ENCODE measurements around the gene GNG13.

DNA sequence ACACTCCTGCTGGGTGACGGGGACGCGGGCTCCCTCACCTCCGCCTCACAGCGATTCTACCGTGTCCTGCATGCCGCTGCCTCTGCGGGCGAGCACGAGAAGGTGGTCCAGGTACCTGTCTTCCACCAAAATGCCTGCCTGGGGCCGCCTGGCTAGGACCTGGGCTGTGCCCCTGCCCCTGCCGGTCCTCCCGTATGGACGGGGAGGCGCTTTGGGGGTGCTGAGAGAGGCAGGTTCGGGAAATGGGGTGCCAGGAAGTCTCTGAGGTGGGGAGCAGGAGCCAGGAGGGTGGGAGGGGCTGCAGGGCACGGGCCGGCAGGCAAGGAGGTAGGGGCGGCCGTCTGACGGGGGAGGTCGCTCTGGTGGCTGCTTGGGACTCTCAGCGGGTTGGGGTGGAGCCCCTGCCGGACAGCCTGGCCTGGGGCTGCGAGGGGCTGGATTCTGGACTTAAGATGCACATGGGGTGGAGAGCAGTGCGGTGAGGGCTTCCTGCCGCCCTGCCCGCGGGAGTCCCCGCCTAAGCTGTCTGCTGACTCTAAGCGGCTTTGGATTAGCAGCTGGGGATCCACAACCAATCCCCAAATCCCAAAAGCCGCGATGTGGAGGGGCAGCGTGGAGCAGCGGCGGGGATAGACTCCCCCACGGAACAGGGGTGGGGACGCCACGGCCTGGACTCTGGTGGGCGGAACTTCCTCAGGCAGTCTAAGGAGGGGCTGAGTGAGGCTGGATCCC lies 6.3 kb downstream of the GNG13 start:
- TF ChIP-seq, protein P1, sequence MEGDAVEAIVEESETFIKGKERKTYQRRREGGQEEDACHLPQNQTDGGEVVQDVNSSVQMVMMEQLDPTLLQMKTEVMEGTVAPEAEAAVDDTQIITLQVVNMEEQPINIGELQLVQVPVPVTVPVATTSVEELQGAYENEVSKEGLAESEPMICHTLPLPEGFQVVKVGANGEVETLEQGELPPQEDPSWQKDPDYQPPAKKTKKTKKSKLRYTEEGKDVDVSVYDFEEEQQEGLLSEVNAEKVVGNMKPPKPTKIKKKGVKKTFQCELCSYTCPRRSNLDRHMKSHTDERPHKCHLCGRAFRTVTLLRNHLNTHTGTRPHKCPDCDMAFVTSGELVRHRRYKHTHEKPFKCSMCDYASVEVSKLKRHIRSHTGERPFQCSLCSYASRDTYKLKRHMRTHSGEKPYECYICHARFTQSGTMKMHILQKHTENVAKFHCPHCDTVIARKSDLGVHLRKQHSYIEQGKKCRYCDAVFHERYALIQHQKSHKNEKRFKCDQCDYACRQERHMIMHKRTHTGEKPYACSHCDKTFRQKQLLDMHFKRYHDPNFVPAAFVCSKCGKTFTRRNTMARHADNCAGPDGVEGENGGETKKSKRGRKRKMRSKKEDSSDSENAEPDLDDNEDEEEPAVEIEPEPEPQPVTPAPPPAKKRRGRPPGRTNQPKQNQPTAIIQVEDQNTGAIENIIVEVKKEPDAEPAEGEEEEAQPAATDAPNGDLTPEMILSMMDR (conservative IDR thresholded peaks at IDR 0.05; ENCODE audit: low read depth, low read length), result no peak
- TF ChIP-seq EZH2 (IDR thresholded peaks at IDR 0.05; ENCODE audit: borderline replicate concordance, low read depth, low read length, poor library complexity, severe bottlenecking), result no peak
